Spleen (tissue), 11 donors: Measurements from ENCODE around the gene TFPI. TPM values are rescaled to one million over a fixed set of nuclear protein-coding genes. Genes with fewer than 3 reads are reported as not detected.
A peak's percentile ranks its signal among the peaks of the same experiment; 100 is the strongest.

Experiments
- DNase-seq: peaks from one replicate; pipeline ENCODE4 v3.0.0-alpha.2; 2020
- H3K27ac ChIP-seq, 8 donors: fragments of 200-600 bp; sonication (generic) in 7 of 8; 1 replicate in 4 of 8; 2 replicates in 4 of 8; pipeline versions ENCODE4 v1.5.0 to v1.8.0; 2016 to 2021; ENCODE audit warnings: inconsistent platforms in 4 of 8, mild to moderate bottlenecking in 4 of 8, moderate library complexity in 1 of 8
- H3K27me3 ChIP-seq, 7 donors: fragments of 200-600 bp; sonication (generic) in 6 of 7; replicated peaks in 1 of 7; 1 replicate in 4 of 7; 2 replicates in 3 of 7; pipeline versions ENCODE4 v1.5.0 to v1.8.0; 2016 to 2021; ENCODE audit warnings: inconsistent platforms in 3 of 7, mild to moderate bottlenecking in 1 of 7
- H3K36me3 ChIP-seq, 6 donors: fragments of 200-600 bp; sonication (generic) in 5 of 6; 1 replicate in 4 of 6; 2 replicates in 2 of 6; pipeline versions ENCODE4 v1.5.0 to v1.8.0; 2016 to 2021; ENCODE audit warnings: inconsistent platforms in 2 of 6
- H3K4me1 ChIP-seq, 6 donors: fragments of 200-600 bp; sonication (generic) in 5 of 6; 1 replicate in 3 of 6; 2 replicates in 3 of 6; pipeline versions ENCODE4 v1.5.0 to v1.8.0; 2016 to 2021; ENCODE audit warnings: inconsistent platforms in 3 of 6
- H3K4me3 ChIP-seq, 8 donors: fragments of 200-600 bp; sonication (generic) in 7 of 8; 1 replicate in 4 of 8; 2 replicates in 4 of 8; pipeline versions ENCODE4 v1.5.0 to v1.8.0; 2016 to 2021; ENCODE audit warnings: inconsistent platforms in 4 of 8, mild to moderate bottlenecking in 4 of 8, moderate library complexity in 2 of 8
- H3K9me3 ChIP-seq, 8 donors: fragments of 200-600 bp; sonication (generic) in 7 of 8; 1 replicate in 4 of 8; 2 replicates in 4 of 8; pipeline versions ENCODE4 v1.5.0 to v1.8.0; 2016 to 2021; ENCODE audit warnings: inconsistent platforms in 4 of 8
- POLR2A ChIP-seq, 3 donors: fragments of 450-650 bp; IDR thresholded peaks; one replicate each; pipeline ENCODE4 v1.5.1; 2017; ENCODE audit warnings: antibody characterized with exemption in 3 of 3, mild to moderate bottlenecking in 1 of 3
- POLR2AphosphoS5 ChIP-seq, 3 donors: sonication (generic); formaldehyde crosslinking; IDR thresholded peaks; one replicate each; pipeline ENCODE4 v1.5.1; 2017; ENCODE audit warnings: antibody characterized with exemption in 3 of 3
- WGBS, 5 donors: extraction: QIAGEN DNeasy Blood & Tissue Kit in 3 of 5; methylation state at CpG; one replicate each; pipeline versions ENCODE4 v1.1.5 to v1.1.7; 2013 to 2018; 5-methylcytosine and 5-hydroxymethylcytosine counted together
- intact Hi-C: fragments of 100-400 bp; cut with DNase I; formaldehyde crosslinking; loops from one replicate; pipeline ENCODE4 v1.15.0; 2023; ENCODE audit warnings: low total_unique reads
- polyA plus RNA-seq, 3 donors: library from polyadenylated mRNA; stranded (reverse); fragments of 200-250 nt; gene quantifications; one replicate each; pipeline ENCODE4 v1.2.1, GENCODE V29; 2013
- total RNA-seq, 7 donors: library from RNA; depleted of rRNA in 3 of 7; stranded (reverse); fragments of >200 nt in 3 of 7; fragmentation: NEBNext Ultra II Directional in 4 of 7; extraction: Animal tissue kit (Norgen Biotek cat#: 25700) in 4 of 7; gene quantifications; one replicate each; pipeline versions ENCODE4 v1.1.0 to v1.2.1, GENCODE V29; 2016 to 2021
- TF ChIP-seq, protein P1 (sequence below), 11 experiments: fragments of 200-600 bp in 7 of 11; fragments of 450-650 bp in 4 of 11; sonication (generic) in 4 of 11; IDR thresholded peaks in 8 of 11; conservative IDR thresholded peaks in 3 of 11; 1 replicate in 7 of 11; 2 replicates in 4 of 11; pipeline versions ENCODE4 v1.4.0 to v1.8.0; 2016 to 2021; ENCODE audit warnings: antibody characterized with exemption in 11 of 11, inconsistent platforms in 4 of 11, mild to moderate bottlenecking in 1 of 11
- donor health status: healthy with polysubstance abuse.
- donor health status: DM: no; HTN: no; CAD: no; lungs with moderate emphysema.
- donor health status: DM: no; HTN: no; CAD: no.
- donor health status: Bipolar disorder and iron deficiency.
- donor health status: healthy.
- donor health status: DM: no; HTN: no; CAD: no.
- donor health status: DM: yes; HTN: yes; CAD: no.

TFPI gene
- total and polyA plus RNA-seq, 10 donors: 7.4 to 117 (median 44.8) TPM

DNA sequence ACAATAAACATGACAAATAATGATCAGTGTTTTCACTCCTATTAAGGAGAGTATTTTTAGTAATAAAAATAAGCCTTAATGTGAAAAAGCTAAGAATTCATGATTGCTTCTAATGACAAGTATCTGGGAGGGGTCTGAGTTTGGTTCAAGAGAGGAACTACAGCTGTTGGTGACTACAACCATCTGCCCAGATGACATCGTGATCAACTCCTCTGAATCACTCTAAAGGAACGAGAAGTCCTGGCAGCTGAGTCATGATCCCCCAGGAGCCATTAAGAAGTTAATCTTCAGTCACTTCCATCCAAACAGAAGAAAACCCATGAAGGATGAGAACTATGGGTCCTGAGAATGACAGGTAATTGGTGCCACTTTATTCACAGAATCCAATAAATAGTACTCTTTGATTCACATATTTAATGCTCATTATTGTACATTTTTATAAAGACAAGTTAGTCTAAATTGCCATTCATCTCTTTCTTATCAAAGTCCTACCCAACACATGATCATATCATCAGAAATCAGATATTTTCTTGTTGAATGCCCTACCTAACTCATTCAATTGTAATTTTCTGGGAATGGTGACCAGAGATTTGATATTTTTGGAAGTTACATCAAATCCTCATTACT, 6.8 kb downstream of the TFPI start:
- Histone ChIP-seq H3K9me3 (no peaks in the 10 kb centered on the region), H3K27ac (peak overlapping the region in 1 of 8 donors; percentile 34), H3K4me1 (peaks cover 0 to 31% (median 8%) of the 10 kb centered on the region in 6 donors), H3K27me3 (no peaks in the 10 kb centered on the region), H3K36me3 (no peaks in the 10 kb centered on the region), H3K4me3 (no peak overlapping the region)
- WGBS, 5 donors: 14 to 21% (median 16%) methylated on average over 2 of the region's 2 CpGs
- intact Hi-C loops: no loop called here
- no peak for DNase-seq
- TF ChIP-seq POLR2A (IDR thresholded peaks at IDR 0.05): no peak
- TF ChIP-seq, protein P1, sequence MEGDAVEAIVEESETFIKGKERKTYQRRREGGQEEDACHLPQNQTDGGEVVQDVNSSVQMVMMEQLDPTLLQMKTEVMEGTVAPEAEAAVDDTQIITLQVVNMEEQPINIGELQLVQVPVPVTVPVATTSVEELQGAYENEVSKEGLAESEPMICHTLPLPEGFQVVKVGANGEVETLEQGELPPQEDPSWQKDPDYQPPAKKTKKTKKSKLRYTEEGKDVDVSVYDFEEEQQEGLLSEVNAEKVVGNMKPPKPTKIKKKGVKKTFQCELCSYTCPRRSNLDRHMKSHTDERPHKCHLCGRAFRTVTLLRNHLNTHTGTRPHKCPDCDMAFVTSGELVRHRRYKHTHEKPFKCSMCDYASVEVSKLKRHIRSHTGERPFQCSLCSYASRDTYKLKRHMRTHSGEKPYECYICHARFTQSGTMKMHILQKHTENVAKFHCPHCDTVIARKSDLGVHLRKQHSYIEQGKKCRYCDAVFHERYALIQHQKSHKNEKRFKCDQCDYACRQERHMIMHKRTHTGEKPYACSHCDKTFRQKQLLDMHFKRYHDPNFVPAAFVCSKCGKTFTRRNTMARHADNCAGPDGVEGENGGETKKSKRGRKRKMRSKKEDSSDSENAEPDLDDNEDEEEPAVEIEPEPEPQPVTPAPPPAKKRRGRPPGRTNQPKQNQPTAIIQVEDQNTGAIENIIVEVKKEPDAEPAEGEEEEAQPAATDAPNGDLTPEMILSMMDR (IDR thresholded peaks at IDR 0.05 in 8 of 11, conservative IDR thresholded peaks at IDR 0.05 in 3 of 11): no peak
- TF ChIP-seq POLR2AphosphoS5 (IDR thresholded peaks at IDR 0.05): no peak

DNA sequence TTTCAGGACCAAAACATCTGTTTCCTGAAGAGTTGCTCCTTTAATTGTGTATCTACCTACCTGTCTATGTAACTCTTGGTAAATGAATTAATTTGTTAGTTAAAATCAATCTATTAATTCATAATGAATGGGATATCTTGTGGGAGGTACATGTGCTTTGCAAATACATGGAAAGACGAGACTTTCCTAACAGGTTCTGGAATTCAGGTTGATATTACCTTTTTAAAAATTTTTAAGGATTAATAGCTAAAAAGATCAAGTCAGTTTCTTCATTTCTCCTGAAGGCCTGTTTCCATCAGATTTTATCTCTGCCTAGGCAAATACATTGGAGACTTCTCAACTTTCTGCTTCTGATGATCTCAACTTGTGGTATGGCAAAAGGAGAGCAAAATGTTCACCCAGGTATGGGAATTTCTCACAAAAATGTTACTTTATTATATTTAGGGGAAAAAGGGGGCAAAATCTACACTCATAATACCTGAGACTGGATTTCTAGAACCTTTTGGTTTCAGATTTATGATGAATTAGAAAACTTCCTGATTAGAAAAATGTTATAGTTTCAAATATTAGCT, 7.4 kb downstream of the TFPI start:
- no peak for TF ChIP-seq POLR2AphosphoS5 (IDR thresholded peaks at IDR 0.05)
- TF ChIP-seq POLR2A (IDR thresholded peaks at IDR 0.05): no peak
- TF ChIP-seq, protein P1 (IDR thresholded peaks at IDR 0.05 in 8 of 11, conservative IDR thresholded peaks at IDR 0.05 in 3 of 11): no peak
- no peak for DNase-seq
- Histone ChIP-seq H3K36me3 (no peaks in the 10 kb centered on the region), H3K4me3 (no peak overlapping the region), H3K9me3 (no peaks in the 10 kb centered on the region), H3K27ac (peak overlapping the region in 1 of 8 donors; percentile 34), H3K4me1 (peaks cover 0 to 37% (median 10%) of the 10 kb centered on the region in 6 donors), H3K27me3 (no peaks in the 10 kb centered on the region)
- intact Hi-C loops: no loop called here
- 82 to 98% (median 89%) methylated on average over 1 of the region's 1 CpG for WGBS, 5 donors

DNA sequence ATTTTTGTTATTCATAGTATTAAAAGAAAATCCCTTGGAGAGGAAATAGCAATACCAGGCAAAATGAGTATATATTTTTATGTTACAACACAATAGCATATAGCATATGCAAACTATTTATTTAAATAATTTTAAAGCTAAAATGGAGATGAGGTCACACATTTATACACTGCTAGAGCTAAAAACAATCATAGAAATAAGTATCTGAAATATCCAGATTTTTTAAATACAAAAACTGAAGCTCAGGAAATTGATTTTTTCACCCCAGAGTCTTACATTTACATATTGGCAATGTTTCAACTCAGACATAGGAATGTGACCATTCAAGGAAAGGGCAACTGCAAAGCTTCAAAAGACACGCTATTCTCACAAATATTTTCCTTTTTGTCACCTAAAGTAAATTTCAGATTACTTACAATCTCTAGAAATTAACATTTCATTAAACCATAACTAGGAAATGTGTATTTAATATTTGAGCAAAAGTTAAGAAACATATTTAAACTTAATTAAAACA, 8.9 kb downstream of the TFPI start:
- H3K27ac ChIP-seq: peak overlapping the region in 1 of 8 donors; percentile 26
- intact Hi-C loops: no loop called here

More for the DNA sequence above, 8.9 kb downstream of the TFPI start:
- Histone ChIP-seq H3K4me3 (no peak overlapping the region), H3K9me3 (no peaks in the 10 kb centered on the region), H3K4me1 (peaks cover 0 to 45% (median 8%) of the 10 kb centered on the region in 6 donors), H3K27me3 (no peaks in the 10 kb centered on the region), H3K36me3 (no peaks in the 10 kb centered on the region)
- WGBS, 5 donors: 69 to 96% (median 78%) methylated on average over 1 of the region's 1 CpG
- TF ChIP-seq, protein P1 (IDR thresholded peaks at IDR 0.05 in 8 of 11, conservative IDR thresholded peaks at IDR 0.05 in 3 of 11): no peak
- TF ChIP-seq POLR2A (IDR thresholded peaks at IDR 0.05): no peak
- TF ChIP-seq POLR2AphosphoS5 (IDR thresholded peaks at IDR 0.05): no peak
- DNase-seq: no peak
